ENCODE data around the gene SNTA1. TPM values are rescaled to one million over a fixed set of nuclear protein-coding genes. Genes with fewer than 3 reads are reported as not detected.

The SNTA1 gene
- polyA plus RNA-seq, 1 donor (not counting 4 experiments of a cell fraction or from before 2014, with no cell fraction given) = 3.6 TPM

- H3K79me2 ChIP-seq (ENCODE audit: control insufficient read depth, insufficient read depth, low read length) = no peaks in the 10 kb centered on the region
- no peak for FAIRE-seq
- no peaks in the 10 kb centered on the region for H4K20me1 ChIP-seq (ENCODE audit: control insufficient read depth, extremely low read depth, insufficient read depth, low read length)
- H3K27me3 ChIP-seq (ENCODE audit: control insufficient read depth, extremely low read depth, insufficient read depth, low read length) = no peaks in the 10 kb centered on the region
- H3K9me1 ChIP-seq (ENCODE audit: control insufficient read depth, extremely low read depth, insufficient read depth, low read length) = no peaks in the 10 kb centered on the region
- peaks cover 17 to 36% of the 10 kb centered on the region in 2 experiments for H3K36me3 ChIP-seq (ENCODE audit: control insufficient read depth in 2 of 2, extremely low read depth in 1 of 2, insufficient read depth in 2 of 2, low read length in 2 of 2)
- H3K4me2 ChIP-seq (ENCODE audit: control insufficient read depth, extremely low read depth, insufficient read depth, low read depth, low read length) = no peak overlapping the region
- H2AFZ ChIP-seq (ENCODE audit: control insufficient read depth, low read length) = no peak overlapping the region
- H3K27ac ChIP-seq (ENCODE audit: control insufficient read depth, insufficient read depth, low read length) = no peak overlapping the region
- DNase-seq (ENCODE audit: low read depth, low spot score) = no peak
- TF ChIP-seq CTCF (optimal IDR thresholded peaks at IDR 0.05 in 1 of 3, IDR thresholded peaks at IDR 0.05 in 1 of 3, conservative IDR thresholded peaks at IDR 0.05 in 1 of 3; ENCODE audit: extremely low read depth in 1 of 3, insufficient read depth in 2 of 3, low read length in 3 of 3) (no peak), EZH2 (IDR thresholded peaks at IDR 0.05; ENCODE audit: low read length) (no peak)
- H3K9me3 ChIP-seq (ENCODE audit: control insufficient read depth, low read depth, low read length) = no peaks in the 10 kb centered on the region
- H3K9ac ChIP-seq (ENCODE audit: control insufficient read depth, extremely low read depth, insufficient read depth, low read length) = no peak overlapping the region
- H3K4me1 ChIP-seq (ENCODE audit: control insufficient read depth, extremely low read depth, insufficient read depth, low read length) = peaks cover 20% of the 10 kb centered on the region
- H3K4me3 ChIP-seq (ENCODE audit: control insufficient read depth in 2 of 3, extremely low read depth in 1 of 3, insufficient read depth in 2 of 3, low read depth in 1 of 3, low read length in 3 of 3) = no peak overlapping the region
- dilution Hi-C loops (cut with MboI; ENCODE audit: extremely low pct_ligation_motif_present, low sequenced_read_pairs) = no loop called here
Measured at GRCh38 chr20:33370291-33370690, 73.3 kb downstream of the SNTA1 start.

GRCh38 chr20:33362898-33363297 is 80.7 kb downstream of the SNTA1 start:
- H3K27ac ChIP-seq (ENCODE audit: control insufficient read depth, insufficient read depth, low read length) = no peak overlapping the region
- dilution Hi-C loops (cut with MboI; ENCODE audit: extremely low pct_ligation_motif_present, low sequenced_read_pairs) = no loop called here
- H3K9ac ChIP-seq (ENCODE audit: control insufficient read depth, extremely low read depth, insufficient read depth, low read length) = no peak overlapping the region
- no peaks in the 10 kb centered on the region for H4K20me1 ChIP-seq (ENCODE audit: control insufficient read depth, extremely low read depth, insufficient read depth, low read length)
- TF ChIP-seq EZH2 (IDR thresholded peaks at IDR 0.05; ENCODE audit: low read length) (no peak), CTCF (optimal IDR thresholded peaks at IDR 0.05 in 1 of 3, IDR thresholded peaks at IDR 0.05 in 1 of 3, conservative IDR thresholded peaks at IDR 0.05 in 1 of 3; ENCODE audit: extremely low read depth in 1 of 3, insufficient read depth in 2 of 3, low read length in 3 of 3) (no peak)
- H3K4me2 ChIP-seq (ENCODE audit: control insufficient read depth, extremely low read depth, insufficient read depth, low read depth, low read length) = no peak overlapping the region
- DNase-seq (ENCODE audit: low read depth, low spot score) (no peak), FAIRE-seq (no peak)
- H3K79me2 ChIP-seq (ENCODE audit: control insufficient read depth, insufficient read depth, low read length) = no peaks in the 10 kb centered on the region
- no peaks in the 10 kb centered on the region for H3K9me1 ChIP-seq (ENCODE audit: control insufficient read depth, extremely low read depth, insufficient read depth, low read length)
- H2AFZ ChIP-seq (ENCODE audit: control insufficient read depth, low read length) = no peak overlapping the region
- no peaks in the 10 kb centered on the region for H3K4me1 ChIP-seq (ENCODE audit: control insufficient read depth, extremely low read depth, insufficient read depth, low read length)
- no peak overlapping the region for H3K4me3 ChIP-seq (ENCODE audit: control insufficient read depth in 2 of 3, extremely low read depth in 1 of 3, insufficient read depth in 2 of 3, low read depth in 1 of 3, low read length in 3 of 3)
- H3K9me3 ChIP-seq (ENCODE audit: control insufficient read depth, low read depth, low read length) = no peaks in the 10 kb centered on the region
- H3K27me3 ChIP-seq (ENCODE audit: control insufficient read depth, extremely low read depth, insufficient read depth, low read length) = no peaks in the 10 kb centered on the region
- H3K36me3 ChIP-seq (ENCODE audit: control insufficient read depth in 2 of 2, extremely low read depth in 1 of 2, insufficient read depth in 2 of 2, low read length in 2 of 2) = peaks cover 25 to 32% of the 10 kb centered on the region in 2 experiments
